ENCODE data around the gene S1PR5.
"Not testable (repeated sequence)": the region's sequence is repeated elsewhere in the genome, so short reads cannot be mapped to it uniquely, and the experiment has no call there.

The S1PR5 gene

GRCh38 chr19:10552510-10553053 is 35.3 kb upstream of the S1PR5 start:
- no peak for TF ChIP-seq CTCF (IDR thresholded peaks at IDR 0.05; ENCODE audit: control insufficient read depth, extremely low read depth, insufficient read depth)
- no peak for DNase-seq (ENCODE audit: low read depth)
- H3K4me3 ChIP-seq (ENCODE audit: low read depth, low read length) = no peak overlapping the region

- peak; percentile 53 for TF ChIP-seq CTCF (IDR thresholded peaks at IDR 0.05; ENCODE audit: control insufficient read depth, extremely low read depth, insufficient read depth)
- H3K4me3 ChIP-seq (ENCODE audit: low read depth, low read length) = no peak overlapping the region
- no peak for DNase-seq (ENCODE audit: low read depth)
These were observed 34.6 kb upstream of the S1PR5 start for GRCh38 chr19:10551698-10552301.

GRCh38 chr19:10551006-10551405 is 33.8 kb upstream of the S1PR5 start:
- not testable (repeated sequence) for DNase-seq (ENCODE audit: low read depth); H3K4me3 ChIP-seq (ENCODE audit: low read depth, low read length)

- H3K4me3 ChIP-seq (ENCODE audit: low read depth, low read length) = no peak overlapping the region
- DNase-seq (ENCODE audit: low read depth) = no peak
- TF ChIP-seq CTCF (IDR thresholded peaks at IDR 0.05; ENCODE audit: control insufficient read depth, extremely low read depth, insufficient read depth) = no peak
These were observed 33.1 kb upstream of the S1PR5 start for GRCh38 chr19:10550336-10550735.

- DNase-seq (ENCODE audit: low read depth) = no peak
- TF ChIP-seq CTCF (IDR thresholded peaks at IDR 0.05; ENCODE audit: control insufficient read depth, extremely low read depth, insufficient read depth) = no peak
- no peak overlapping the region for H3K4me3 ChIP-seq (ENCODE audit: low read depth, low read length)
These were observed 32.5 kb upstream of the S1PR5 start for GRCh38 chr19:10549733-10550132.

- no peak overlapping the region for H3K4me3 ChIP-seq (ENCODE audit: low read depth, low read length)
- TF ChIP-seq CTCF (IDR thresholded peaks at IDR 0.05; ENCODE audit: control insufficient read depth, extremely low read depth, insufficient read depth) = no peak
- no peak for DNase-seq (ENCODE audit: low read depth)
These were observed 31.6 kb upstream of the S1PR5 start for GRCh38 chr19:10548746-10549276.

- DNase-seq (ENCODE audit: low read depth) = no peak
- no peak overlapping the region for H3K4me3 ChIP-seq (ENCODE audit: low read depth, low read length)
- no peak for TF ChIP-seq CTCF (IDR thresholded peaks at IDR 0.05; ENCODE audit: control insufficient read depth, extremely low read depth, insufficient read depth)
These were observed 29.6 kb upstream of the S1PR5 start for GRCh38 chr19:10546817-10547216.
